Fibroblast of skin of abdomen (primary cell): Measurements from ENCODE around the gene PPP1R16B.
"Not testable (repeated sequence)": the region's sequence is repeated elsewhere in the genome, so short reads cannot be mapped to it uniquely, and the experiment has no call there.

Experiments used
- DNase-seq: peaks from one replicate; pipeline ENCODE4 v3.0.0-alpha.2; 2013

Gene PPP1R16B

GRCh38 chr20:38937978-38938473 lies 132.5 kb downstream of the PPP1R16B start:
- no peak for DNase-seq

GRCh38 chr20:38939686-38940085 lies 134.2 kb downstream of the PPP1R16B start:
- DNase-seq, result no peak

GRCh38 chr20:38940644-38941043 lies 135.1 kb downstream of the PPP1R16B start:
- DNase-seq, result no peak

GRCh38 chr20:38941726-38942389 lies 136.4 kb downstream of the PPP1R16B start:
- DNase-seq, result no peak

GRCh38 chr20:38945012-38945411 lies 139.5 kb downstream of the PPP1R16B start:
- DNase-seq, result no peak

DNA sequence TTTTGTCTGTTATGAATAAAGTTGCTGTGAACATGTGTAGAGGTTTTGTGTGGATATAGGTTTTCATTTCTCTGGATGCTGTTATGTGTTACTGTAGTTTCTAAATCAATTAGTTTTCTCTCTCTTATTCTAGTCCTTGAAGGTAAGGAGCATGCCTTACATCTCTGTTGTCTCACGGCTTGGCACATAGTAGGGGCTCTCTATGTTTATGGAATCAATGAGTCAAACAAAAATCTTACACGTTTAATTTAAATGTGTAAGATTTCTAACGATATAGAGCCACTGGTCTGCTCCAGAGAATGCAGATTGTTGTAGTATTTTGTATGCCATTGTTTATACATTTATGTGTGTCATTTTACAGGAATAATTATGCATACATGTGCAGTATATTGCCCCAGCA lies 141.3 kb downstream of the PPP1R16B start:
- DNase-seq, result no peak

DNA sequence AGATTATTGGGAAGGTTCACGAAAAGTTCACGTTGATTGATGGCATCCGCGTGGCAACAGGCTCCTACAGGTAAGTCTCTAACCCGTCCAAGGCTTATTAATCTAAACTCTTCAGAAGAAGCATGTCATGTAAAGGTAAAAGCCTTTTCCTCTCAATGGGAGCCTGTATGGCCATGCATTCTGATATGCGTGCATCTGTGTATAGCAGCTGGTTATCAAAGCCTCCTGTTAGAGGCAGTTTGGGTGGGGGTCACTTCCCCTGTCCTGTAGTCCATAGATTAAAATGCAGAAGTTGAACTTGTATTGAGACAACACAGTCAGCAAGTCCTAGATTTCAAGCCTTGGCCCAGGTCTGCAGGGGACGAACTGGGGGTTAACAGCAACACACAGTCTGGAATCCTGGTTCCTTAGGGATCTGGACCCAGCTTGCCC lies 142.4 kb downstream of the PPP1R16B start:
- DNase-seq, result no peak

DNA sequence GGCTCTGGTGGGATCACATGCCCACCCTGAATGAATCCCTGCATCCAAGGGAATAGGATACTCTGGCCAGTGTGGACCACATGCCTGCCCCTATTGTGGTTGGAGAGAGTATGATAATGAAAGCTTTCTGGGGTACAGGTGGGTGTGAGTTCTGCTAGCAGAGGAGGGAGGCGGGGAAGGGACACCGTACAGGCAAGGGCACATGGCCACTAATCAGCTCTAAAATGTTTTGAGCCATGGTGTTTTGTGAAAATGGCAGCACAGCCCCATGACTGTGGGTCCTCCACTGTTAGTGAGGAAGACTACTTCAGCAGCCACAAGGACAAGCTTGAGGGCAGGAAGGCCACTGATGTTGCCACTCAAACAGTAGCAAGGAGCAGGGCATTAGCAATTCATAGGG lies 144.8 kb downstream of the PPP1R16B start:
- DNase-seq, result no peak

- no peak for DNase-seq
These were observed 146.1 kb downstream of the PPP1R16B start for GRCh38 chr20:38951611-38952010.

- no peak for DNase-seq
These were observed 146.7 kb downstream of the PPP1R16B start for GRCh38 chr20:38952153-38952552.

DNA sequence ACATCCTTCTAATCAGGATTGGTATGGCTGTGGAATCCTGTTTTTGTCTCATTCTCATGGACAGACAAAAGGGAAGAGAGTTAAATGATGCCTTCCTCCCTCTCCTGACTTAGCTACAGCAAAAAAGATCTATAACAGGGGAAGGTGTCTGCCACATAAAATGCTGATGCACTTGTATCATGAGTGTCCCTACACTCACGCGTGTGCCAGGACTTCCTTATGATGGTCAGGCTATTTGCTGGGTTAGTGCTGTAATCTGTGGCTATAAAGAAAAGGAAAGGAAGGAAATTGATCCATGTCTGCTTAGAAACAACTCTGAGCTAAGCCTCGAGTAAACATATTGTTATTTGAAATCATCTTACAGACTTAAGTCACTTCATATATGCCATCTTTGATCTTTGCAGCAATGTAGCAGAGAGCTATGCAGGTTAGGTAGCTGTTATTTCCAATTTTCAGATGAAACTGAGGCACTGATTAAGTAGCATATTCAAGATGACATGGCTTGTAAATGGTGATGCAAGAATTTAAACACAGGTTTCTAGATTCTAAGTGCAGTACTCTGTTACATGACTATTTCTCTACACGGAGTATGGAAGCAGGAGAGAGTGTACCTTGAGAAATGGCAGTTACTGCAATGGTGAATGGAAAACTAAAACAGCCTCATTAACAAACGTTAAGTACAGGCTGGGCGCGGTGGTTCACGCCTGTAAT lies 148.3 kb downstream of the PPP1R16B start:
- DNase-seq, result no peak

DNA sequence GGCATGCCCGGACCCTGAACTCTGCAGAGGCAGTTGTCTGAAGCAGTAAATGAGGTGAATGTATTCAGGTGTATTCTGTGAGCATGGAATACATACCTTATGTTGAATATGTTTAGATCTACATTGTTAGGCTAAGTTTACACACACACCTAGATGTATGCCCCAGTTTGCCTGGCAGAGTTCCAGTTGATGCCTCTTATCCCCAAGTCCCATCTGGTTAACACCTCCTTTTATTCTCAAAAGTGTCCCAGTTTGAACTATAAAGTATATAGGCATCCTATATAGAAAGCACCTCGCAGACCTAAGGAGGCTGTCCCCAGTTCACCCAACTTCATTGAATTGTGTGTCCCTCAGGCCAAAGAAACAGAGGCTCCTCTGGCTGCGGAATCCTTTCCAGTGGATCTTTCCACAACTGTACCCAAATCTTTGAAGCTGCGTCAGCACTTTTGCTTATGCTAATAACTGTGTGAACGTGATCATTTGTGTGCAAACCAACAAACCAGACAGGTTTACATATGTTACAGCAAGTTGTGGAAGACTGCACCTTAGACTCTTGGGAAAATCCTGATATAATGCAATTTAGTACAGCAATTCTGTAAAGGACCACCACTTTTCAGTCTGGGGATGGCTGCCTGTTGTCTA lies 151.9 kb downstream of the PPP1R16B start:
- DNase-seq, result no peak

- DNase-seq, result no peak
These were observed 152.5 kb downstream of the PPP1R16B start for GRCh38 chr20:38957915-38958485.

DNA sequence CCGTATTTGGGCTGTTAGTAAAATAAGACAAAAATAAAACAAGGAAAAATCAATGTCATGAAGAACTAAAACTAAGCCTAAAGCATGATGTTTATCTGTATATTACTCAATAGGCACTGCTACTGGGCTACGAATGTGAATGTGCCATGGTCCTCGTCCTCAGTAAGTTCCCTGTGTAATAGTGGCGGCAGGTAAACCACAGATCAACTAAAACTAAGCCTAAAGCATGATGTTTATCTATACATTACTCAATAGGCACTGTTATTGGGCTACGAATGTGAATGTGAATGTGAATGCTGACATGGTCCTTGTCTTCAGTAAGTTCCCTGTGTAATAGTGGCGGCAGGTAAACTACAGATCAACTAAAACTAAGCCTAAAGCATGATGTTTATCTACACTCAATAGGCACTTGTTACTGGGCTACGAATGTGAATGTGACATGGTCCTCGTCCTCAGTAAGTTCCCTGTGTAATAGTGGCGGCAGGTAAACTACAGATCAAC lies 154.7 kb downstream of the PPP1R16B start:
- not testable (repeated sequence) for DNase-seq

DNA sequence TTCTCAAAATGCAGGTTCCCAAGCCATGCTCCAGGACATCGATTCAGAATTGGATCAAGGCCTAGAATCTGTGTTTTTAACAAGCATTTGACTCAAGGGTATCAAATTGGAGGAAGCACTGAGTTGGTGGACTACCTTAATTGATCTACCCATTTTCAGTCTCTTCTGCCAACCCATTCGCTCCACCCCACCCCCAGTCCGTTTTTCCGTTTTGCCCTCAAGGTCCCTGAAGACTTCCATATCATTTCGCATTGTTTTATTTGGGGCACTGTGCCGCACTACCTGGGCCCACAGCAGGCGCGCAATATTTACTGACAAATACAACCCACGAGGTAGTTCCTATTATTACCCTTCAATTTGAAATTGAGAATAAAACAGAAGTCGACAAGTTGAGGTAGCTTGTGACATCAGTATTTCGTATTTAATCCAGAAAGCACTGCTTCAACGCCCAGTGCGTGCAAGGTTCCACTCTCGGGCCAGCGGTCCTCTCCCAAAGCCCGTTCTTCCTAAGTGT lies 156.1 kb downstream of the PPP1R16B start:
- DNase-seq, result no peak

DNA sequence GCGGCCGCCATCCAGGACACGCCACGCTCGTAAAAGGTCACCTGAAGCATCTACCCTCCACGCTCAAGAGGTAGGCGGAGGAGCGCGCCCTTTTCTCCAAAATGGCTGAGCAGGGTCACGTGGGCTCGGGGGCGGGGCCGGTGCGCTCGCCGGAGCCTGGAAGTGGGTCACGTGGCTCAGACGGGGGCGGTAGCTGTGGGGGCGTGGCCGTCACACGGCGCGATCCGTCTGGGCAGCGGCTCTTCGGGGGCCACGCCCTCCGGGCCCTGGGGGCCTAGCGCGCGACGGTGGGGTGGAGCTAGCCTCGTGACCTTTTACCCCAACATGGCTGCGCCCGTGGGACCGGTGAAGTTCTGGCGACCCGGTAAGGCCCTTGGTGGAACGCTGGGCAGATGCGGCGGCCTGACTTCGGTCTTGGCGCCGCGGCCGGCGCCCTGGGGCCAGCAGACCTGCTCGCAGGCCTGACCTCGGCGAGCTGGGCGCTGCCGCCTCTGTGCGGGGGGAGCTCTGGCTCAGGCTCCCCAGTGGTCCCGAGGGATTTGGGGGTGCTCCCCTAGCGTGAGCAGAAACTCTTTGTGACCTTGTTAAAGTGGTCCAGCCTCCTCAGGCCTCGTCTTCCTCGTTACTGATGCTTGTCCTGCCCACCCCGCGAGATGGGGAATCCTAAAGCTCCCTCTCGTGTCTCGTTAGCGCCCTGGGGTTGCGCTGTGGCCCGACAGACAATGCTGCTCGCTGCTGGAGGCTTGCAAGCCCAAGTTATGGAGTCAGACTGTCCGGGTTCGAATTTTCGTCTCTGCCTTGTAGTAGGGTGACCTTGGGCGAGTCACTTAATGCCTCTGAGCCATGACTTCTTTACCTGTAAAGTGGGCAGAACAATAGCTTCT lies 156.8 kb downstream of the PPP1R16B start, which contains the start of gene DHX35:
DHX35 (plus strand) TSS at position 301 of the 884 bp plus-strand sequence; CDS start at position 325, 24 bp downstream.
- peak; percentile 97 for DNase-seq

- no peak for DNase-seq
These were observed 157.5 kb downstream of the PPP1R16B start for GRCh38 chr20:38962928-38963401.

- no peak for DNase-seq
These were observed 158.2 kb downstream of the PPP1R16B start for GRCh38 chr20:38963745-38964144.

DNA sequence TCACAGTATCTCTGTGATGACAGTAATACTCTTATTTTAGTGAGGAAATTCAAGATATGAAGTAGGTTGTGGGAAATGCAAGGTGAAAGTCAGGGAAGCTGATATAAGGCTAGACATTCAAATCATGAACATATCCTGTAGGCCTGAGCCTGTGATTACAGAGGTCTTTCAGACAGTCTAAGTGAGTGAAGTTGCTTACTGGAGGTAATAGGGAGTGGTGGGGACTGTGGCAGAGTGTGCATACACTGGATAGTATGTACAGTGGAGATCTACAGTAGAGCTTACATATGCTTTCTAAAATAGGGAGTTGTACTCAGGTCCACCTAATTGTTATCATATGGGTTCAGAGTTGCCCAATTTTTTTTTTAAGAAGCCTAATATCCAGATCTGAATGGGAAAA lies 159.8 kb downstream of the PPP1R16B start:
- no peak for DNase-seq

DNA sequence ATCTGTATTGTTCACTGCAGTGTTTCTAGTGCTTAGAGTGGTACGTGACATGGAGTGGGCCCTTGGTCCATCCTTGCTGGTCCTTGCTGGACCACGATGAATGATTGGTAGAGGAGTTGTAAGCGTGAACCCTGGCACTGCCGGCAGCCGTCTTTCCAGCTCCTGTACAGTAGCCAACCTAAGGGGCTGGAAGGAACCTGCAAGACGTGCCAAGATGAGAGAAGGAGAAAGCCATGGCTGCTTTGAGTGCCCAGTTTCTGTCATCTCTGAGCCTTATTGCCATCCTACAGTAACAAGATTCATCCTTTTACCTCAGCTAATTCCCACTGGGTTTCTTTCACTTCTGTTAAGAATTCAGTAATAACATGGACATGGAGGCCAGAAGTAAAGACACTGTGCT lies 162.6 kb downstream of the PPP1R16B start:
- DNase-seq, result no peak

GRCh38 chr20:38969708-38970107 lies 164.2 kb downstream of the PPP1R16B start:
- DNase-seq, result no peak
